Measurements from ENCODE around the gene ABRACL. TPM values are rescaled to one million over a fixed set of nuclear protein-coding genes. Genes with fewer than 3 reads are reported as not detected.
"Not testable (repeated sequence)": the region's sequence is repeated elsewhere in the genome, so short reads cannot be mapped to it uniquely, and the experiment has no call there.

Gene ABRACL
- total RNA-seq, 4 donors from 2014 or later: 1.5 to 3.0 (median 1.8) TPM; not detected in 1

DNA sequence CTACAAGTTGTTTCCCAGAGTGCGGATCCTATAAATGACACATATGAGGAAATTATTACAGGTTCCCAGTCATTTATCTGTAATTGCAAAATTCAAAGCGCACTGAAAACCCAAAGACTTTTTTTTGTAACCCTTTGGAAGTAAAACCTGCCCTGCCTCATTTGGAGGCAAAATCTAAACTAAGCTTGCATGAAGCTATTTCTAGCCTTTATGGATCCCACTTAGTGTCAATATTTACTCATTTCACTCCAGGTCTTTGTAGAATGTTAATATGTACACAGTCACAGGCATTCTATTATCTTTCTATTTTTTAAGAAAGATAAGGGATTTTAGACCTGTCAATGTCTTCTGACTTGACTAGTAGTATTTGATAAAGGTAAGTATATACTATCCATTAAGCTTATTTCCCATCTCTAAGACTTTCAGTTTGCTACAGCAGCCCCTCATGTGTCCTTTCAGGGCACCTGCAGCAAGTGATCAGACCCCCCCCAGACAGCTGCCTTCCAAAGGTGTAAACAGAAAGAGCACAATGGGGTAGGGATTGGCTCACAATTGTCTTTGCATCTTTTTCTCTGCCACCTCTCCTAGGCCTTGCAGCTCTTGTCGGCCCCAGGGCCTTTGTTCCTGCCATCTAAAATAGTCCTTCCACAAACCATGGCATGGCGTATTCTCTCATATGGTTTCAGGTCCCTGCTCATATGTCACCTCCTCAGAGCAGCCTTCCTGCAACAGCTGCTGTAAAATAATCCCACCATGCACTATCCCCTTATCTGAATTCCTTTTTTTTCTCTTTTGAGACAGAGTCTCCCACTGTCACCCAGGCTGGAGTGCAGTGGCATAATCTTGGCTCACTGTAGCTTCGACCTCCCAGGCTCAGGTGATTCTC, 39.2 kb upstream of the ABRACL start:
- in situ Hi-C loops (cut with MboI; ENCODE audit: low sequenced_read_pairs in 4 of 4): loop anchor here in 3 of 4 donors (5.0 to 10.0 kb wide), 2 partner anchors 172 to 175 kb away; no protein-coding TSS in a partner anchor

DNA sequence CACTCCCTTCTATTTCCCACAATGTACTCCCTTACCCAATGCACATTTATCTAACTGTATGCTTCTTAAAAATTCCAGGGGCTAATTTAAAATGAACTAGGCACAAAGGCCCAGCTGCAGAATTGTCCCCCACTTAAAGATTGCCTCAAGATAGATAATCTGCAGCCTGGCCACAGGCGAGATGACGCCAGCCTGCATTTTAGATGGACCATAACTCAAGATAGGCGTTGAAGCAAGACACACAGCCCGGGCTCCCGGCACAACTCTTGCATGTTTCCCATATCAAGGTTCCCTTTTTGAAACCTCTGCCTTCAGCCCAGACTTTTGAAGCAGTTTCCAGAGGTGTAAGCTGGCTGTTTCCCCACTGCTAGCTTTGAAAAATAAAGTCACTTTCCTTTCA, 37.3 kb upstream of the ABRACL start:
- no peak for DNase-seq
- H3K4me3 ChIP-seq: no peak overlapping the region
- H3K27me3 ChIP-seq: no peaks in the 10 kb centered on the region
- no peaks in the 10 kb centered on the region for H3K9me3 ChIP-seq
- no peak overlapping the region for H3K27ac ChIP-seq
- no peaks in the 10 kb centered on the region for H3K36me3 ChIP-seq
- TF ChIP-seq POLR2A (IDR thresholded peaks at IDR 0.05): no peak
- TF ChIP-seq, protein P1, sequence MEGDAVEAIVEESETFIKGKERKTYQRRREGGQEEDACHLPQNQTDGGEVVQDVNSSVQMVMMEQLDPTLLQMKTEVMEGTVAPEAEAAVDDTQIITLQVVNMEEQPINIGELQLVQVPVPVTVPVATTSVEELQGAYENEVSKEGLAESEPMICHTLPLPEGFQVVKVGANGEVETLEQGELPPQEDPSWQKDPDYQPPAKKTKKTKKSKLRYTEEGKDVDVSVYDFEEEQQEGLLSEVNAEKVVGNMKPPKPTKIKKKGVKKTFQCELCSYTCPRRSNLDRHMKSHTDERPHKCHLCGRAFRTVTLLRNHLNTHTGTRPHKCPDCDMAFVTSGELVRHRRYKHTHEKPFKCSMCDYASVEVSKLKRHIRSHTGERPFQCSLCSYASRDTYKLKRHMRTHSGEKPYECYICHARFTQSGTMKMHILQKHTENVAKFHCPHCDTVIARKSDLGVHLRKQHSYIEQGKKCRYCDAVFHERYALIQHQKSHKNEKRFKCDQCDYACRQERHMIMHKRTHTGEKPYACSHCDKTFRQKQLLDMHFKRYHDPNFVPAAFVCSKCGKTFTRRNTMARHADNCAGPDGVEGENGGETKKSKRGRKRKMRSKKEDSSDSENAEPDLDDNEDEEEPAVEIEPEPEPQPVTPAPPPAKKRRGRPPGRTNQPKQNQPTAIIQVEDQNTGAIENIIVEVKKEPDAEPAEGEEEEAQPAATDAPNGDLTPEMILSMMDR (IDR thresholded peaks at IDR 0.05 in 4 of 5, conservative IDR thresholded peaks at IDR 0.05 in 1 of 5): no peak
- no peak for ATAC-seq
- in situ Hi-C loops (cut with MboI; ENCODE audit: low sequenced_read_pairs in 4 of 4): no loop called here
- intact Hi-C loops (cut with DNase I; ENCODE audit: low total_unique reads): no loop called here
- peaks cover 15% of the 10 kb centered on the region in 2 donors for H3K4me1 ChIP-seq

More for the DNA sequence above, 39.2 kb upstream of the ABRACL start:
- TF ChIP-seq, protein P1 (IDR thresholded peaks at IDR 0.05 in 4 of 5, conservative IDR thresholded peaks at IDR 0.05 in 1 of 5): no peak
- TF ChIP-seq POLR2A (IDR thresholded peaks at IDR 0.05): no peak
- H3K27me3 ChIP-seq: no peaks in the 10 kb centered on the region
- ATAC-seq (no peak), DNase-seq (no peak)
- H3K9me3 ChIP-seq: no peaks in the 10 kb centered on the region
- no peak overlapping the region for H3K4me3 ChIP-seq
- intact Hi-C loops (cut with DNase I; ENCODE audit: low total_unique reads): loop anchor here (5.0 to 10.0 kb wide), 2 partner anchors 158 to 375 kb away; no protein-coding TSS in a partner anchor
- no peaks in the 10 kb centered on the region for H3K36me3 ChIP-seq
- H3K4me1 ChIP-seq: peaks cover 24 to 31% of the 10 kb centered on the region in 2 donors
- H3K27ac ChIP-seq: no peak overlapping the region

DNA sequence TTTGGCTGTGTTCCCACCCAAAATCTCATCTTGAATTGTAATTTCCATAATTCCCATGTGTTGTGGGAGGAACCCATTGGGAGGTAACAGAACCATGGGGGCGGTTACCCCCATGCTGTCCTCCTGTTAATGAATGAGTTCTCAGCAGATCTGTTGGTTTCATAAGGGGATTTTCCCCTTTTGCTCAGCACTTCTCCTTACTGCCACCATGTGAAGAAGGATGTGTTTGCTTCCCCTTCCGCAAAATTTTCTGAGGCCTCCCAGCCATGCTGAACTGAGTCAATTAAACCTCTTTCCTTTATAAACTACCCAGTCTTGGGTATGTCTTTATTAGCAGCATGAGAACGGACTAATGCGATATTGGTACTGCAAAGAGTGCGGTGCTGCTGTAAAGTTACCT, 35.6 kb upstream of the ABRACL start:
- in situ Hi-C loops (cut with MboI; ENCODE audit: low sequenced_read_pairs in 4 of 4); DNase-seq; H3K27ac ChIP-seq; ATAC-seq; H3K4me1 ChIP-seq; H3K27me3 ChIP-seq; intact Hi-C loops (cut with DNase I; ENCODE audit: low total_unique reads); H3K4me3 ChIP-seq; H3K9me3 ChIP-seq; H3K36me3 ChIP-seq: not testable (repeated sequence)

DNA sequence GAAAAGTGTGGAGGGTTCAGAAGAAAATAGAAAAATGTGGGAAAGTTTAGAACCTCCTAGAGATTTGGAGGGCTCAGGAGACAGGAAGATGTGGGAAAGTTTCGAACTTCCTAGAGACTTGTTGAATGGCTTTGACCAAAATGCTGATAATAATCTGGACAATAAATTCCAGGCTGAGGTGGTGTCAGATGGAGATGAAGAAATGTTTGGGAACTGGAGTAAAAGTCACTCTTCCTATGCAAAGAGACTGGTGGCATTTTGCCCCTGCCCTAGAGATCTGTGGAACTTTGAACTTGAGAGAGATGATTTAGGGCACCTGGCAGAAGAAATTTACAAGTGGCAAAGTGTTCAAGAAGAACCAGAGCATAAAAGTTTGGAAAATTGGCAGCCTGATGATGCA, 35.1 kb upstream of the ABRACL start:
- DNase-seq; ATAC-seq; in situ Hi-C loops (cut with MboI; ENCODE audit: low sequenced_read_pairs in 4 of 4); H3K27me3 ChIP-seq; H3K4me3 ChIP-seq; H3K36me3 ChIP-seq; H3K27ac ChIP-seq; H3K9me3 ChIP-seq; intact Hi-C loops (cut with DNase I; ENCODE audit: low total_unique reads); H3K4me1 ChIP-seq: not testable (repeated sequence)

DNA sequence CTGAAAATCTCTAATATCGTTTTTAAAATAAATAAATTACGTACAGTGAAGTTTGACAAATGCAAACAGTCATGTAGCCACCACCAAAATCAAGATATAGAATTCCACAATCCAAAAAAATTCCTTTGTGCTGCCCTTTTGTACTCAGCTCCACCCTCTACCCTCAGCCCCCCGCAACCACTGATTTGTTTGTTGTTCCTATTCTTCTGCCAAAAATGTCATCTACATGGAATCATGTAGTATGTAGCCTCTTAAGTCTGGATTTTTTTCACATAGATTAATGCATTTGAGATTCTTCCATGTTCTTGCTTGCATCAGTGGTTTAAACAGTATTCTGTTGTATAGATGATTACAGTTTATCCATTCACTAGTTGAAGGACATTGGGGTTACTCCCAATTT, 32.0 kb upstream of the ABRACL start:
- DNase-seq: no peak
- no peaks in the 10 kb centered on the region for H3K27me3 ChIP-seq
- H3K4me1 ChIP-seq: no peaks in the 10 kb centered on the region
- no peaks in the 10 kb centered on the region for H3K36me3 ChIP-seq
- in situ Hi-C loops (cut with MboI; ENCODE audit: low sequenced_read_pairs in 4 of 4) (no loop called here), intact Hi-C loops (cut with DNase I; ENCODE audit: low total_unique reads) (no loop called here)
- no peak for ATAC-seq
- no peak overlapping the region for H3K27ac ChIP-seq
- H3K4me3 ChIP-seq: no peak overlapping the region
- TF ChIP-seq POLR2A (IDR thresholded peaks at IDR 0.05): no peak
- TF ChIP-seq, protein P1 (IDR thresholded peaks at IDR 0.05 in 4 of 5, conservative IDR thresholded peaks at IDR 0.05 in 1 of 5): no peak
- no peaks in the 10 kb centered on the region for H3K9me3 ChIP-seq
